Epithelial cell of esophagus (primary cell): ENCODE measurements around the gene STX18.
A peak's percentile ranks its signal among the peaks of the same experiment; 100 is the strongest.

Experiments
- DNase-seq: peaks from one replicate; pipeline ENCODE4 v3.0.0; 2010; ENCODE audit warnings: low read depth
- H3K4me3 ChIP-seq: 2 replicates; pipeline ENCODE4 v1.5.1; 2011; ENCODE audit warnings: mild to moderate bottlenecking, low read length, control low read depth
- TF ChIP-seq, protein P1 (sequence below): IDR thresholded peaks from 2 replicates; pipeline ENCODE4 v1.5.1; 2011; ENCODE audit warnings: low read depth, mild to moderate bottlenecking, low read length, control low read depth, inconsistent platforms; ENCODE audit not compliant: insufficient read depth; ENCODE audit errors: missing control alignments

STX18 gene

DNA sequence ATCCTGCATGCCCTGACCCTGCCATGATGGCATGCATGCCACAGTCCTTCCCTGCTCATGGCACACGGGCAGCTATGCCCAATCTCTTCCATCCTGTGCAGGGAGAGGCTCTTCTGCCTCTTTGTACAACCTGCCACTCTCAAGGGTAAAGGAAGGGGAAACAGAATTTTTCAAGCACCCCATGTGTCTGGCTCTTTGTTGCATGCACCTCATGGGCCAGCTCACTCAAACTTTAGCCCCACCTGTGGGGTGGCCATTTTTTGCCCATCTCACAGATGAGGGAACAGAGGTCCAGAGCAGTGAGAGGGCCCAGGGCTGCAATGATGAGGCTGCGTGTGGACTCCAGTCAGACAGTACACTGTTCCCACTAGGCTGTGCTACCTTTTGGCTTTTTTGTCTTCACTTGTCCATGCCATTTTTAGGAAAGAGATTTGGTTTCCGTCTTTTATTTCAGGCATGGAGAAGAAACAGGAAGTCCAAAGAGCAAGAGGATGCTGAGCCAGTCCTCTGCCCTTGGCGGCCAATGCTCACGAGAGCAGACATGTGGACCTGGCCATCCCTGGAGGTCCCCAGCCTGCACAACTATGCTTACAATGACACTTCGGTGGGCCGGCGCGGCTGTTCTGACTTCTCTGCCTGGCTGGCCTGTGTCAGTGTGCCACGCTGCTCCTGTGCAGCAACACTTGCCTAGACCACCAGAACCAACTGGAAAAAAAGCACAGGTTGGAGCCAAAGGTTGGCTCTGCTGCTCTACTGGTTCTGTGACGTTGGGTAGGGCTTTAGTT, 109.3 kb downstream of the STX18 start:
- no peak overlapping the region for H3K4me3 ChIP-seq
- no peak for DNase-seq
- TF ChIP-seq, protein P1, sequence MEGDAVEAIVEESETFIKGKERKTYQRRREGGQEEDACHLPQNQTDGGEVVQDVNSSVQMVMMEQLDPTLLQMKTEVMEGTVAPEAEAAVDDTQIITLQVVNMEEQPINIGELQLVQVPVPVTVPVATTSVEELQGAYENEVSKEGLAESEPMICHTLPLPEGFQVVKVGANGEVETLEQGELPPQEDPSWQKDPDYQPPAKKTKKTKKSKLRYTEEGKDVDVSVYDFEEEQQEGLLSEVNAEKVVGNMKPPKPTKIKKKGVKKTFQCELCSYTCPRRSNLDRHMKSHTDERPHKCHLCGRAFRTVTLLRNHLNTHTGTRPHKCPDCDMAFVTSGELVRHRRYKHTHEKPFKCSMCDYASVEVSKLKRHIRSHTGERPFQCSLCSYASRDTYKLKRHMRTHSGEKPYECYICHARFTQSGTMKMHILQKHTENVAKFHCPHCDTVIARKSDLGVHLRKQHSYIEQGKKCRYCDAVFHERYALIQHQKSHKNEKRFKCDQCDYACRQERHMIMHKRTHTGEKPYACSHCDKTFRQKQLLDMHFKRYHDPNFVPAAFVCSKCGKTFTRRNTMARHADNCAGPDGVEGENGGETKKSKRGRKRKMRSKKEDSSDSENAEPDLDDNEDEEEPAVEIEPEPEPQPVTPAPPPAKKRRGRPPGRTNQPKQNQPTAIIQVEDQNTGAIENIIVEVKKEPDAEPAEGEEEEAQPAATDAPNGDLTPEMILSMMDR = no peak

DNA sequence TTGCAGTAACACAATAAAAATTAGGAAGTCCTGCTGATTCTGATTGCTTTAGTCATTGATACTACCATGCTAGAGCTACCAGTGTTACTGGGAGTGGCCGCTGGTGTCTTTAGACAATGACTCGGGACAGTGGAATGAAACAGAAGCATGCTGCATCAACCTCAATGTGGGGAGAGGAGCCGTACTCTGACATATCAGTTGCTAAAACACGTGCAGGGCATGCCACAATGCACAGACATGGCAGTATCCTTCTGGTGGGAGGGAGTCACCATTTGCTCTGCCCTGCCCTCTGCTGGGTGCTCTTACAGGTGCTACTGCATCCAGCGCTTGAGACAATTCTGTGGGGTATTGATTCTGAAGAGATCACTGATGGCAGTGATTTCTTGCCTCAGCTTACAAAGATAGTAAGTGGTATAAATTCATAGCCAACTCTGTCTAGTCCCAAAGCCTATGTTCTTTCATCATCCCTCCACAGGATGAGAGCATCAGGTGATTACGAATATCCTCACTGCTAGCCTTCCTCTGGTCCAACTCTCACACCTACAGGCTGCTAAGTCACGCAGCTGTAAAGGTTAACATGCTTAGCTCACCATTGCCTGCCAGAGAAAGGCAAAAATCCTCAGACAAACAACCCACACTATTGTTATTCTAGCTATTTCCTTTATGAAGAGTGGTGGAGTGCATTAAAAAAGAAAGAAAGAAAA, 111.2 kb downstream of the STX18 start:
- peak; percentile 87 for DNase-seq
- no peak overlapping the region for H3K4me3 ChIP-seq
- TF ChIP-seq, protein P1 = peak; percentile 89

DNA sequence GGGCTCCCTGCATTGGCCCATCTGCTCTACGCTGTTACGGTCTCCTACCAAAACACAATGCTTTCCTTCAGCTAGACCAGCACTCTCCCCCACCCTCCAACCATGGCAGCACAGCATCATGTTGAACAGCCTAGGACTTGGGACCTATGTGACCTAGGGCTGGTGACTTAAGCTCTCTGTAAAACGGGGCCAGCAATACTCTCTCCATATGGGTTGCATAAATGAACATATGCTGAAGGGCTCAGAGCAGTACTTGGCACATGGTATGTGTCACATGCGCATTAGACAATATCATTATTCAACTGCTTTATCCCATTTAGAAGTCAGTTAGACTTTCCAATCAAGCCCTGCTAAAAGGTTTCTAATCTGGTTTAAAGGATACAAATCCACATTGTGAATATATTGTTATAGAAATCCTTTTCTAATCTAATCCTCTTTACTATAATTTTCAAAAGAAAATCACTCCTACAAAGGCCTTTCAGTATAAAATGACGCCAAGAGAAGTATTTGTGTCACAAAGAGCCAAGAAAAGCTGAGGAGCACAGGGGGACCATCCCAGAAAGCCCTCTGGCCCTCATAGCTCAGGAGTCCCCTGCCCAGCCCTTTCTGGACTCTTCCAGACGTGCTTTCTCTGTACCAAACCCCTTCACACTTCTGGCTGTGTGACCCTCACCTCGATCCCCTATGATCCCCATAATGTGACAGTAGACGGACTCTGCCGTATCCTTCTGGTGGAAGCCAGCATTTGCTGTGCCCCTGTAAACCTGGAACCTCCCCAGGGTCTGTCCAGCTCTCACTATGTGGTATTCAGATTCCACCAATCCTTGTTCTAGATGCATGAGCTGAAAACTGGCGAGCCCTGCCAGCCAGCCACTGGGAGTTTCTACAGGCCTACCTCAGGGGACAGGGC, 112.6 kb downstream of the STX18 start:
- H3K4me3 ChIP-seq = no peak overlapping the region
- TF ChIP-seq, protein P1 = no peak
- DNase-seq = no peak

DNA sequence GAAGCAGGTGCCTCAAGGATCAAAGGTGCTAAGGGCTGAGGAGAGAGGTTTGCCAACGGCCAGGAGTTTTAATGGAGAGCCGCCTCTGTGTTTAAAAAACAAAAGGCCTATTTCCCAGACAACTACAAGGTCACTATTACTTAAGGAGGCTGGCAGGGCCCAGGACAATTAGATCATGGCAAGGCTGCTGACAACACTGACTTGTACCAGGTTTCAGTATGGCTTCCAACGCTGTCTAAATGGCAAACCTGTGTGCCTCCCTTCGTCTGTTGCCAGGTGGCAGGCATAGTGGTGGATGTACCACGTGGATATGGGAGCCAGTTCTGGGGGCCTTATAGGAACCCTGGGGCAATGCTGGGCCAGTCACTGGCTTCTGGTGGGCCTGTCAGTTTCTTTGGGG, 114.0 kb downstream of the STX18 start:
- DNase-seq = no peak
- TF ChIP-seq, protein P1 = no peak
- H3K4me3 ChIP-seq = no peak overlapping the region

DNA sequence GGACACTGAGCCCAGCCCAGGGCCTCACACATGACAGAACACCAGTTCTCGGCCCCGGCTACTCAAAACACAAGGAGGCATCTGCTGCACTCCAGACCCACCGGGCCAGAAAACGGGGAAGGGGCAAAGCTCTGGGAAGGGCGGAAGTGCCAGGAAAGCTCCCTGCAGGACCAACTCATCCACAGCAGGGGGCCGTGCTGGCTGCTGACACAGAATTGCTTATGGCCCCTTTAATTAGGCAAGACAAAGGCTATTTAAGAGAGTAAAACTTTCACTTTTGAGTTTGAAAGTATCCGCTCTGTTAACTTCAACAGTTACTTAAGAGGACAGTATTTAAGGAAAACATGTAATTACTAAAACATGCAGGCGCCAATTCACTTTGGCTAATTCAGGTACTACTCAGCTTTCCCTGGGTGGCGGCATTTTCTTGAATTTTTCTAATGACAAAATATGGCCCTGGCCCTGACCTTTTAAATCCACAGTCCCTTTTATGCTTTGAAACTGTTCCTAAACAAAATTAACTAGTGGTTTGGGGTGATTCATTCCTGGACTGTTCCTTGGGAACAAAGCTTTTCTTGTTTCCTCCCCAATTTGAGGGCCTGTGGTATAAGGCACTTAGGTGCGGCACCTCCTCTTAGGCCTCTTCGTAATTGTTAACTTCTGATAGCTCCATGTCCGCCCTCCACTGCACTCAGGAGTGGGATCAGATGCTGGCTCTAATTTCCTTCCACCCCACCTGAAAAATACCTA, 114.6 kb downstream of the STX18 start:
- DNase-seq = no peak
- H3K4me3 ChIP-seq = no peak overlapping the region
- TF ChIP-seq, protein P1 = no peak

DNA sequence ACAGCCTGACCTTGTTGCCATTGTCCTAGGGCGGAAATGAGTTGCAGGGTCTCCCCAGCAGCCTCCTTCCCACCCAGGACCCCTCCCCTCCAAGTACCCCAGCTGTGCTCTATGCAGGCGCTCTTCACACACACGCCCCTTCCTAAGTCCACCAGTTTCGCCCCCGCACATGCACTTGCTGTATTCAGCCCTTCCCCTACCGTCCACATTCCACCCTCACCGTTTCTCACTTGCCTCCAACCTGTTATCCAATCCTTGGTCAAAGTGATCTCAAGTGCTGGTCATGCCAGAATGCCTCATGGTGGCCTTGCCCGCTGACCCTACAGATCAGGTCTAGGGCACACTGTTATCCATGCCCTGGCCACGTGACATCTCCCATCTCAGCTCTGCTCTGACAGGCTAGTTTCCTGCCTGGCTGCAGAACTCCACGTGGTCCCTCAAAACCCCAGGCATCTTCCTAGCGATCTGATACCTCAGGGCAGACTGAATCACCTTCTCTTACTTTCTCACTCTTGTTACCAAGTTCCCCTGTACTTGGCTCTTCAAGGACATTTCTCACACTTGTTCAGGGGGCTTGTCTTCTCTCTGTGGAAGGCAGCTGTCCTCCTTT, 115.2 kb downstream of the STX18 start:
- TF ChIP-seq, protein P1 = no peak
- DNase-seq = no peak
- H3K4me3 ChIP-seq = no peak overlapping the region
